K562 (cell line): ENCODE measurements around the gene EMC1. TPM values are rescaled to one million over a fixed set of nuclear protein-coding genes. Genes with fewer than 3 reads are reported as not detected.
A peak's percentile ranks its signal among the peaks of the same experiment; 100 is the strongest.

Experiments
- BHLHE40 ChIP-seq: IDR thresholded peaks from 2 replicates; pipeline ENCODE4 v1.6.1; 2011; ENCODE audit warnings: low read length, improper control_type of control experiment
- CUX1 ChIP-seq: fragments of 200-800 bp; sonication (Bioruptor generic); IDR thresholded peaks from 2 replicates; pipeline ENCODE4 v1.6.1; 2016; ENCODE audit warnings: missing genetic modification characterization, missing compliant biosample characterization
- E2F6 ChIP-seq, 2 experiments: IDR thresholded peaks; 2 replicates each; pipeline ENCODE4 v1.6.1; 2011; ENCODE audit warnings: borderline replicate concordance in 1 of 2, control low read depth in 1 of 2, low read depth in 1 of 2, low read length in 1 of 2, mild to moderate bottlenecking in 1 of 2, mixed read lengths in 1 of 2, moderate library complexity in 1 of 2; ENCODE audit not compliant: insufficient read depth in 1 of 2, insufficient read length in 1 of 2, poor library complexity in 1 of 2, severe bottlenecking in 1 of 2; ENCODE audit errors: extremely low read depth in 1 of 2
- ELK3 ChIP-seq: fragments of 450-650 bp; formaldehyde crosslinking; IDR thresholded peaks from 2 replicates; pipeline ENCODE4 v1.4.0; 2020; ENCODE audit warnings: mild to moderate bottlenecking
- MEIS2 ChIP-seq: fragments of 450-650 bp; IDR thresholded peaks from 2 replicates; pipeline ENCODE4 v1.6.1; 2014; ENCODE audit warnings: mild to moderate bottlenecking; ENCODE audit not compliant: partially characterized antibody
- NKRF ChIP-seq: fragments of 450-650 bp; IDR thresholded peaks from 2 replicates; pipeline ENCODE4 v1.6.1; 2016; ENCODE audit warnings: borderline replicate concordance
- PCBP2 ChIP-seq: fragments of 200-400 bp; formaldehyde crosslinking; IDR thresholded peaks from 2 replicates; pipeline ENCODE4 v1.6.1; 2018; ENCODE audit warnings: low read length, low read depth, mild to moderate bottlenecking, moderate library complexity; ENCODE audit not compliant: poor library complexity, severe bottlenecking
- TEAD4 ChIP-seq, 2 experiments: sonication (generic) in 1 of 2; formaldehyde crosslinking in 1 of 2; IDR thresholded peaks; 2 replicates each; pipeline versions ENCODE4 v1.6.1 to v1.8.0; 2012 to 2022; ENCODE audit warnings: borderline replicate concordance in 1 of 2, inconsistent platforms in 1 of 2, low read length in 1 of 2, mild to moderate bottlenecking in 1 of 2, missing genetic modification reagents in 1 of 2
- TOE1 ChIP-seq, 2 experiments: fragments of 450-650 bp in 1 of 2; sonication (generic) in 1 of 2; formaldehyde crosslinking in 1 of 2; IDR thresholded peaks; 2 replicates each; pipeline versions ENCODE4 v1.7.1 to v1.8.0; 2016 to 2022; ENCODE audit warnings: borderline replicate concordance in 2 of 2, mild to moderate bottlenecking in 2 of 2, antibody characterized with exemption in 1 of 2, inconsistent platforms in 1 of 2, low read depth in 1 of 2, missing genetic modification reagents in 1 of 2, moderate library complexity in 1 of 2
- TSC22D4 ChIP-seq: fragments of 450-650 bp; IDR thresholded peaks from 2 replicates; pipeline ENCODE4 v1.6.1; 2016; ENCODE audit warnings: missing genetic modification characterization, missing biosample characterization, control low read depth
- polyA plus RNA-seq, 8 experiments: library from polyadenylated mRNA; depleted of rRNA in 4 of 8; stranded (reverse) in 5 of 8; unstranded in 3 of 8; fragments of >200 nt; fragmentation: Nextera tagmentation in 2 of 8; fragmentation: Illumina TruSeq in 1 of 8; extraction: Ambion mirVana in 2 of 8; extraction: Trizol in 1 of 8; gene quantifications; 2 replicates each; pipeline versions ENCODE4 v1.2.1 to v1.2.3, GENCODE V29; 2011 to 2014; ENCODE audit warnings: inconsistent platforms in 1 of 8, missing spikeins in 1 of 8
- total RNA-seq, 7 experiments: library from RNA; depleted of rRNA in 6 of 7; stranded (reverse); fragments of >200 nt in 6 of 7; fragmentation: Illumina TruSeq in 2 of 7; extraction: Trizol in 2 of 7; gene quantifications; 2 replicates each; pipeline versions ENCODE4 v1.2.1 to v1.2.3, GENCODE V29; 2011 to 2021; ENCODE audit warnings: low replicate concordance in 1 of 7
- TF ChIP-seq, protein P1 (sequence below): fragments of 450-650 bp; IDR thresholded peaks from 2 replicates; pipeline ENCODE4 v1.6.1; 2017; ENCODE audit warnings: mild to moderate bottlenecking, moderate library complexity
- TF ChIP-seq, protein P2 (sequence below), 2 experiments: fragments of 450-650 bp; conservative IDR thresholded peaks; 2 replicates each; pipeline ENCODE4 v1.6.1; 2017; ENCODE audit warnings: mild to moderate bottlenecking in 2 of 2, moderate library complexity in 2 of 2

The EMC1 gene
- total and polyA plus RNA-seq, 9 of the 15 experiments (the other 6 are each of a cell fraction or from before 2014, with no cell fraction given) = 17.8 to 88.2 (median 37.4) TPM

- TF ChIP-seq, protein P1, sequence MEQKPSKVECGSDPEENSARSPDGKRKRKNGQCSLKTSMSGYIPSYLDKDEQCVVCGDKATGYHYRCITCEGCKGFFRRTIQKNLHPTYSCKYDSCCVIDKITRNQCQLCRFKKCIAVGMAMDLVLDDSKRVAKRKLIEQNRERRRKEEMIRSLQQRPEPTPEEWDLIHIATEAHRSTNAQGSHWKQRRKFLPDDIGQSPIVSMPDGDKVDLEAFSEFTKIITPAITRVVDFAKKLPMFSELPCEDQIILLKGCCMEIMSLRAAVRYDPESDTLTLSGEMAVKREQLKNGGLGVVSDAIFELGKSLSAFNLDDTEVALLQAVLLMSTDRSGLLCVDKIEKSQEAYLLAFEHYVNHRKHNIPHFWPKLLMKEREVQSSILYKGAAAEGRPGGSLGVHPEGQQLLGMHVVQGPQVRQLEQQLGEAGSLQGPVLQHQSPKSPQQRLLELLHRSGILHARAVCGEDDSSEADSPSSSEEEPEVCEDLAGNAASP = no peak
- TF ChIP-seq TEAD4 (IDR thresholded peaks at IDR 0.05; ENCODE audit: low read length) (peak; percentile 29; the same call in 1 of the 2 replicates), TEAD4 (CRISPR knock-in tag; IDR thresholded peaks at IDR 0.05; ENCODE audit: borderline replicate concordance) (no peak), NKRF (peak; percentile 58; the same call in 1 of the 2 replicates), PCBP2 (no peak), E2F6 (IDR thresholded peaks at IDR 0.05; ENCODE audit: borderline replicate concordance in 1 of 2, extremely low read depth in 1 of 2, insufficient read depth in 1 of 2, insufficient read length in 1 of 2, low read depth in 1 of 2, low read length in 1 of 2, poor library complexity in 1 of 2, severe bottlenecking in 1 of 2) (peak; percentile 45 to 73), CUX1 (CRISPR knock-in tag) (no peak), BHLHE40 (peak; percentile 92), MEIS2 (peak; percentile 42), ELK3 (CRISPR knock-in tag) (no peak), TOE1 (IDR thresholded peaks at IDR 0.05; ENCODE audit: borderline replicate concordance) (peak; percentile 83), TOE1 (CRISPR knock-in tag; IDR thresholded peaks at IDR 0.05; ENCODE audit: borderline replicate concordance, low read depth) (no peak), TSC22D4 (no peak)
- TF ChIP-seq, protein P2, sequence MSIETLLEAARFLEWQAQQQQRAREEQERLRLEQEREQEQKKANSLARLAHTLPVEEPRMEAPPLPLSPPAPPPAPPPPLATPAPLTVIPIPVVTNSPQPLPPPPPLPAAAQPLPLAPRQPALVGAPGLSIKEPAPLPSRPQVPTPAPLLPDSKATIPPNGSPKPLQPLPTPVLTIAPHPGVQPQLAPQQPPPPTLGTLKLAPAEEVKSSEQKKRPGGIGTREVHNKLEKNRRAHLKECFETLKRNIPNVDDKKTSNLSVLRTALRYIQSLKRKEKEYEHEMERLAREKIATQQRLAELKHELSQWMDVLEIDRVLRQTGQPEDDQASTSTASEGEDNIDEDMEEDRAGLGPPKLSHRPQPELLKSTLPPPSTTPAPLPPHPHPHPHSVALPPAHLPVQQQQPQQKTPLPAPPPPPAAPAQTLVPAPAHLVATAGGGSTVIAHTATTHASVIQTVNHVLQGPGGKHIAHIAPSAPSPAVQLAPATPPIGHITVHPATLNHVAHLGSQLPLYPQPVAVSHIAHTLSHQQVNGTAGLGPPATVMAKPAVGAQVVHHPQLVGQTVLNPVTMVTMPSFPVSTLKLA (conservative IDR thresholded peaks at IDR 0.05) = peak; percentile 82 to 85
These were observed 48.9 kb upstream of the EMC1 start (continued) for GRCh38 chr1:19300211-19300610.
